Suppressor macrophage (primary cell): ENCODE measurements around the gene PTGR3.
A peak's percentile ranks its signal among the peaks of the same experiment; 100 is the strongest.

Experiments used
- DNase-seq, 4 experiments: peaks; one replicate each; pipeline ENCODE4 v3.0.0-alpha.2; 2020 to 2022
- total RNA-seq, 17 experiments: gene quantifications; one replicate each; lab custom pipeline; 2026; ENCODE audit warnings: mixed read lengths in 6 of 17, inconsistent platforms in 3 of 17; lab: John Stamatoyannopoulos, UW

The PTGR3 gene, protein sequence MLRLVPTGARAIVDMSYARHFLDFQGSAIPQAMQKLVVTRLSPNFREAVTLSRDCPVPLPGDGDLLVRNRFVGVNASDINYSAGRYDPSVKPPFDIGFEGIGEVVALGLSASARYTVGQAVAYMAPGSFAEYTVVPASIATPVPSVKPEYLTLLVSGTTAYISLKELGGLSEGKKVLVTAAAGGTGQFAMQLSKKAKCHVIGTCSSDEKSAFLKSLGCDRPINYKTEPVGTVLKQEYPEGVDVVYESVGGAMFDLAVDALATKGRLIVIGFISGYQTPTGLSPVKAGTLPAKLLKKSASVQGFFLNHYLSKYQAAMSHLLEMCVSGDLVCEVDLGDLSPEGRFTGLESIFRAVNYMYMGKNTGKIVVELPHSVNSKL
- total RNA-seq = 3.9 to 50.1 (median 30.3) reads per million in 17 experiments

DNA sequence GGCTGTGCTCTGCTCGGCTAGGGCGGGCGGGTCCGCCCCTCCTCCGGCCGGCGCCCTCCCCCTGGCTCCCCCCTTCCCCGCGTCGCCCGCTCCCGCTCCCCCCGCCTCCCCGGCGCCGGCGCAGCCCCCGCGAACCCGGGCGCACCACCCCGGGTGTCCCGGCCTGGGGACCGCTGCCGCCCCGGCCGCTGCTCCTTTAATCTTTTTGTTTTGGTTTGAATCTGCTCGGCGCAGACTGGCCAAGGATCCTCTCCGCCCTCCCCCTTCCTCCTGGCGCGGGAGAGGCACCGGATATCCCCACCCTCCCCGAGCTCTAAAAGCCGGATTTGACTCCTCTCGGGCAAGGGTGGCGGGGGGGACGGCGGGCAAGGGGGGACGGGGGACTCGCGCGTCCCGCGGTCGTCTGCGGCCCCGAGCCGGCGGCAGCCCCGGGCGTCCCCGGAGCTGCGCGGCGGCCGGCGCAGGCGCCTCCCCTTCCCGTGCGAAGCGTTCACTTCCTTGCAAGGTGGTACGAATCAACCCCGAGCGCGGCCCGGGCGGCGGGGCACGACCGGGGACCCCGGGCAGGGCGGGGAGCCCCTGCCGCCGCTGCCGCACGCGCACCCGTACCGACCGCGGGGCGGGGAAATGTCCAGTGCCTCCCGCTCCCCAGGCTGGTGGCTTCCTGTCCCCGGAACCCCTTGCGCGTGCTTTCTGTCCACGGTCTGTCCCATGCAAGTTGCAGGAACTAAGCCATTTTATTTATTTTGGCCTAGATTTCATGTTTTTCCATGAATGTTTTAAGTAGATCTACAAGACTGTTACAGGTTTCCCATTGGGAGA is at the start of gene PTGR3:
Gene PTGR3 (minus strand): TSS at position 11 of the 822 bp plus-strand sequence. CDS start 81 bp downstream, outside the sequence.
- DNase-seq = peak; percentile 83 to 91 (median 90)

DNA sequence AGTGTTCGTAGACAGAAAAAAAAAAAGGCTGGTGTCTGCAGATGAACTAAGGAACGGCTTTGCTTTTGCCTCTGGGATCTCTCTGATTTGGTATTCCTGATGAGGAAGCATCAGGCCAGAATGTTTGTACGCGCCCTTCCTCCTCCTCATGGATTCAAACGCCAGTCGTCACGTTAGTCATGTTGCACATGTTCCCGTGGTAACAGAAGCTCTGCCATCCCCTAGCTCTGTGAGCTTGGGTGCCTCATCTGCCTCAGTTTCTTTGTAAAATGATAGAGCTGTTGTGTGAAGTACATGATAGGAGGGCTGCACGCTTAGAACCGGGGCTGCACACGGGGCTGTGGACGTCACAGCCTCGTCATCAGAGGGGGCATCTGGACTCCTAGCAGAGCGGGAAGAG is 48.7 kb upstream of the PTGR3 start:
- no peak for DNase-seq

GRCh38 chr18:75256376-75256775 is 47.4 kb upstream of the PTGR3 start:
- DNase-seq = peak in 3 of 4 experiments; percentile 15 to 49 (median 41)

DNA sequence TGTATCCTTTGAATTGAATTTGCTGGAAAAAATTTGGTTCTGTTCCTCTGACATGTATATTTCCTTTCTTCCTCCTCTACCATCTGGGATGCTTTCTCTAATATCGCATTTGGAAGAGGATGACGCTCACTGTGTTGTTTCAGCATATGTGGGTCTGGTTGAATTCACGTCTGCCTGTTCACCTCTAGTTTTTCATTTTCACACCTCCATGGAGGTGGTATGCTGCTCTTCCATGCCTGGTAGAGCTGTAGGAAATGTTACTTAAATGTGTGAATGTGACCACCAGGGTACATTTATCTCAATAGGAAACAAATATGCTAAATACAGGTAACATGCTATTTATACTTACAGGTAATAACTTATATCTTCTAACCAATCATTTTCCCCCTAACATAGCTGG is 46.2 kb upstream of the PTGR3 start:
- no peak for DNase-seq

GRCh38 chr18:75253784-75254183 is 44.8 kb upstream of the PTGR3 start:
- peak in 1 of 4 experiments; percentile 31 for DNase-seq

DNA sequence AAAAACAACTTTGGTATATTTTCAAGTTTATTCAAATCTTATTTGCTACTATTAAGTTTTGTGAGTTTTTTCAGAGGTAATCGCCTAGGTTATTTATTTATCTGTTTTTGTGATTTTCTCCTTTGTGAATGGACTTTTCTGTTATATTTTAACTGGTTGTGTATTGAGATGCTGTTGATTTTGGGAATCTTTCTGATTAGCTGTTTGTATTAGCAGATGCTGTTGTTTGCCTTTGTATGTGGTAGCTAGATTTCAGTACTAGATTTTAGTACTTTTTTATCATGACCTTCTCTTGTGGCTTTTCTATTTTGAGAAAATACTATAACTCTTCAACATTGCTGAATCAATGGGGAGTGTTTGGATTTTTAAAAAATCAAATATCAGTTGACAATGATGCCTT is 44.1 kb upstream of the PTGR3 start:
- no peak for DNase-seq

GRCh38 chr18:75252136-75252535 is 43.2 kb upstream of the PTGR3 start:
- no peak for DNase-seq

DNA sequence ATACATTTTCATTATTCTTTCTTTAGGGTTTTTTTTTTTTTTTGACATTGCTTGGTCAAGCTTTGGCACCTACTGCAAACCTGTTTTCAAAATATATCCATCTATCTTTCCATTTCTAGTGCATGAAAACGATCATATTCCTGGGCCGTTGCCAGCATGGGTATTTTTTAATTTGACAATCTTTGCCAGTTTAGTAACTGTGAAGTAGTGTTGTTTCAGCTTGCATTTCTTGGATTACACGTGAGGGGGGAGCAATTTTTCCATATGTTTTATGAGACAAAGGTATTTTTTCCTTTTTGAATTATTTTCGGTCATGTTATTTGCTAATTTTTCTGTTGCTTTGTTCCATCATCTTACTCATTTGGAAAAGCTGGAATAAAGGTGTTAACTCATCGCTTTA is 42.5 kb upstream of the PTGR3 start:
- DNase-seq = no peak

GRCh38 chr18:75250471-75250821 is 41.5 kb upstream of the PTGR3 start:
- DNase-seq = no peak

- peak in 3 of 4 experiments; percentile 44 to 59 (median 58) for DNase-seq
Observed at GRCh38 chr18:75249672-75250470, 40.9 kb upstream of the PTGR3 start.

GRCh38 chr18:75249175-75249518 is 40.2 kb upstream of the PTGR3 start:
- DNase-seq = no peak

- DNase-seq = no peak
Observed at GRCh38 chr18:75248426-75249174, 39.7 kb upstream of the PTGR3 start.

- DNase-seq = peak in 3 of 4 experiments; percentile 18 to 42 (median 26)
Observed at GRCh38 chr18:75247611-75248421, 38.9 kb upstream of the PTGR3 start.

- peak in 3 of 4 experiments; percentile 15 to 33 (median 22) for DNase-seq
Observed at GRCh38 chr18:75246721-75247610, 38.0 kb upstream of the PTGR3 start.

DNA sequence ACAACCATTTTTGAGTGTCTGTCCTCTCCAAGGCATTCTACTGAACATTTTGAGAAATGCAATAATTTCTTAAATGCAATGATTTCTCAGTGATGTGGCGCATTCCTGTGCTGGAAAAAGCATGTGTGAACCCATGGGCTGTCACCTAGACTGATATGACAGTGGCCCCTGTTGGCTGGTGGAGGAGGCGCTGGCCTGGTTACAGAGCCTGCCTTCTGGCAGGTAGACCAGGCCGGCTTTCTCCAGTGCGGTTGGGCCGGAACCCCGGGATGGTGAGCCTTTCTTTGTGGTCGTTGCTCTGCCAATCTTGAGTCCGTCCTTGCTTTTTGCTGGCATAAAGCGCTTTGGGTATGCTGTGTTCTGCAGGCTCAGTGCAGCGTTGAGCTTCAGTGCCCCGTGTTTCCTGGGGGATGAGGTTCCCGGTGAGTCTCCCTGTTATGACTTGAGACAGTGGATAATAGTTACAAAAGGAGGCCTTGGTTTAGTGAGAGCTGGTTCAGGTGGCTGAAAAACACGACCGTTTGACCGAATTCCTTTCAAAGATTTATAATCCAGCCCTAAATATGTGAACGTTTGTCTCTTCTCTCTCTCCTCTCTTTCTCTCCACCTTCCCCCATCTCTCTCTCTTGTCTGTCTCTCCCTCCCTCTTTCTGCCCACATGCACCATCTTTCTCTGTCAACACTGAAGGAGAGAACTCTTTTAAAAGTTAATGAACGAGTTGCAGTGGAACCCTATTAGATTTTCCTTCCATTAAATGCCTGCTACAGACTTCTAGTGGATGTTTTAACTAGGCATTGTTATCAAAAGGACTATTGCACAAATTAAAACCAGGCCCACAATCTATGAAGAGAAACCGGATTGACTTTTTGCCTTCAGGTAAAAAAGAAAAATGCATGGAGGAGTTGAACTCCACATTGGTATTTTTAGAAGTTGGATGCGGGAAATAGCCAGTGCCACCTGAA is 35.7 kb upstream of the PTGR3 start:
- DNase-seq = no peak

GRCh38 chr18:75241705-75242104 is 32.8 kb upstream of the PTGR3 start:
- DNase-seq = no peak

DNA sequence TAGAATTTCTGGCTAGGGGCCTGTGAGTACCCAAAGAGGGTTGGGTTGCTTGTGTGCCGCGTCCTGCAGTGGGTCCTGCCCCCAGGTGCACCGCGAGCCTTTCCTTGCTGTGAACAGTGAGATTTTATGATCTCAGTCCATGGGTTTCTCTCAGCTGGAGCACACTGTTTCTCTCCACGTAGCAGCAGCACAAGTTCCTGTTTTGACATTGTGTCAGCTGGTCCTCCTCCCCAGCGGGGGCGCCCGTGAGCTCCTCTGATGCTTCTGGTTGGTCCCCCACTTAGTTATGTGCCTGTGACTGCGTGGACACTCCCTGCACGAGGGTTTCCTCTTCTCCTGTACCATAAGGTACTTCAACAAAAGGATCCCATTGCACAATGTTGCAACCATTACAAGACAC is 31.5 kb upstream of the PTGR3 start:
- DNase-seq = peak in 3 of 4 experiments; percentile 12 to 20 (median 20)

- no peak for DNase-seq
Observed at GRCh38 chr18:75238786-75239185, 29.8 kb upstream of the PTGR3 start.

GRCh38 chr18:75238100-75238499 is 29.2 kb upstream of the PTGR3 start:
- no peak for DNase-seq
